Loucy (cell line): ENCODE data around the gene PKD2L1.

ENCODE experiments used
- H2AFZ ChIP-seq: fragments of 200-600 bp; sonication (generic); 2 replicates; pipeline ENCODE4 v1.6.0; 2016; ENCODE audit warnings: antibody characterized with exemption, mild to moderate bottlenecking, low read length, moderate library complexity
- H3F3A ChIP-seq: fragments of 200-600 bp; 2 replicates; pipeline ENCODE4 v1.6.0; 2016; ENCODE audit warnings: antibody characterized with exemption, low read depth, mild to moderate bottlenecking
- H3K27me3 ChIP-seq: fragments of 200-600 bp; sonication (generic); 2 replicates; pipeline ENCODE4 v1.6.1; 2014; ENCODE audit warnings: low read length, mild to moderate bottlenecking; ENCODE audit not compliant: insufficient read depth, poor library complexity, severe bottlenecking
- H3K36me3 ChIP-seq: fragments of 200-600 bp; sonication (generic); 2 replicates; pipeline ENCODE4 v1.6.1; 2016; ENCODE audit warnings: low read length; ENCODE audit not compliant: insufficient read depth
- H3K4me1 ChIP-seq: fragments of 200-600 bp; sonication (generic); 2 replicates; pipeline ENCODE4 v1.5.1; 2014; ENCODE audit warnings: low read length, mild to moderate bottlenecking; ENCODE audit not compliant: insufficient read depth, poor library complexity, severe bottlenecking
- H3K4me2 ChIP-seq: fragments of 200-600 bp; sonication (generic); 2 replicates; pipeline ENCODE4 v1.6.0; 2014; ENCODE audit warnings: antibody characterized with exemption, low read length, low read depth, mild to moderate bottlenecking; ENCODE audit not compliant: poor library complexity, severe bottlenecking
- H3K4me3 ChIP-seq: fragments of 200-600 bp; sonication (generic); 2 replicates; pipeline ENCODE4 v1.5.1; 2014; ENCODE audit warnings: low read length, mild to moderate bottlenecking, mixed read lengths; ENCODE audit not compliant: poor library complexity, severe bottlenecking
- H3K79me2 ChIP-seq: fragments of 200-600 bp; sonication (generic); 2 replicates; pipeline ENCODE4 v1.6.1; 2014; ENCODE audit warnings: low read length; ENCODE audit not compliant: insufficient read depth
- H3K9ac ChIP-seq: fragments of 200-600 bp; sonication (generic); 2 replicates; pipeline ENCODE4 v1.6.0; 2014; ENCODE audit warnings: mild to moderate bottlenecking, low read depth, low read length, moderate library complexity; ENCODE audit not compliant: poor library complexity, severe bottlenecking
- H3K9me2 ChIP-seq: fragments of 200-600 bp; sonication (generic); replicated peaks from 2 replicates; pipeline ENCODE4 v1.6.1; 2016; ENCODE audit warnings: low read depth, low read length, mixed read lengths
- H3K9me3 ChIP-seq: fragments of 200-600 bp; sonication (generic); 2 replicates; pipeline ENCODE4 v1.6.1; 2014; ENCODE audit warnings: mild to moderate bottlenecking, antibody characterized with exemption, low read length, low read depth; ENCODE audit not compliant: insufficient read depth
- H4K20me1 ChIP-seq: fragments of 200-600 bp; sonication (generic); 2 replicates; pipeline ENCODE4 v1.6.0; 2014; ENCODE audit warnings: antibody characterized with exemption, low read length, mild to moderate bottlenecking; ENCODE audit not compliant: insufficient read depth, poor library complexity, severe bottlenecking
- EZH2phosphoT487 ChIP-seq: fragments of 200-600 bp; IDR thresholded peaks from 2 replicates; pipeline ENCODE4 v1.6.1; 2018; ENCODE audit warnings: antibody characterized with exemption, mild to moderate bottlenecking, moderate library complexity, borderline replicate concordance
- TF ChIP-seq, protein P1 (sequence below): fragments of 200-600 bp; sonication (generic); conservative IDR thresholded peaks from 2 replicates; pipeline ENCODE4 v1.5.1; 2014; ENCODE audit warnings: mild to moderate bottlenecking, antibody characterized with exemption, low read length

PKD2L1 gene

DNA sequence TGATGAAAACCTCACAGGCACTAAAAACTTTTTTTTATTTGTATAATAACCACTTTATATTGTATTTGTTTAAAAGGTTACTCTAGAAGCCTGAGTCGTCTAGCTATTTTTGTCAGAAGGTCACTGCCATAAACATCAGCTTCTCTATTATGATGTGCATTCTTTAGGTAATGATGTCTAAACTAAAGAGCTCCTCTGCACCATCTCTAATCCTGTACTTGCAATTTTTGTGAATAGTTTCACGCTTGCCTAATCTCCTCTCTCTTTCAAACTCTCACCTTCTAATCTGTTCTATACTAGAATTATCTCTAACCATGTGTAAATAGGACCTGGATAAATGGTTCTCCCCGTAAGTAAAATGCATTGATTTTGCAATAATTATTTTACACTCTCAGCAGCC lies 90.2 kb downstream of the PKD2L1 start:
- H3K9me3 ChIP-seq, result no peaks in the 10 kb centered on the region
- no peaks in the 10 kb centered on the region for H3K79me2 ChIP-seq
- no peak overlapping the region for H2AFZ ChIP-seq
- H3F3A ChIP-seq, result no peaks in the 10 kb centered on the region
- H3K9ac ChIP-seq, result no peak overlapping the region
- H3K36me3 ChIP-seq, result peaks cover 64% of the 10 kb centered on the region; the same call in 1 of the 2 replicates
- H4K20me1 ChIP-seq, result no peaks in the 10 kb centered on the region
- no peak overlapping the region for H3K4me3 ChIP-seq
- no peaks in the 10 kb centered on the region for H3K27me3 ChIP-seq
- no peaks in the 10 kb centered on the region for H3K9me2 ChIP-seq
- H3K4me1 ChIP-seq, result no peaks in the 10 kb centered on the region
- no peak overlapping the region for H3K4me2 ChIP-seq
- TF ChIP-seq EZH2phosphoT487, result no peak
- TF ChIP-seq, protein P1, sequence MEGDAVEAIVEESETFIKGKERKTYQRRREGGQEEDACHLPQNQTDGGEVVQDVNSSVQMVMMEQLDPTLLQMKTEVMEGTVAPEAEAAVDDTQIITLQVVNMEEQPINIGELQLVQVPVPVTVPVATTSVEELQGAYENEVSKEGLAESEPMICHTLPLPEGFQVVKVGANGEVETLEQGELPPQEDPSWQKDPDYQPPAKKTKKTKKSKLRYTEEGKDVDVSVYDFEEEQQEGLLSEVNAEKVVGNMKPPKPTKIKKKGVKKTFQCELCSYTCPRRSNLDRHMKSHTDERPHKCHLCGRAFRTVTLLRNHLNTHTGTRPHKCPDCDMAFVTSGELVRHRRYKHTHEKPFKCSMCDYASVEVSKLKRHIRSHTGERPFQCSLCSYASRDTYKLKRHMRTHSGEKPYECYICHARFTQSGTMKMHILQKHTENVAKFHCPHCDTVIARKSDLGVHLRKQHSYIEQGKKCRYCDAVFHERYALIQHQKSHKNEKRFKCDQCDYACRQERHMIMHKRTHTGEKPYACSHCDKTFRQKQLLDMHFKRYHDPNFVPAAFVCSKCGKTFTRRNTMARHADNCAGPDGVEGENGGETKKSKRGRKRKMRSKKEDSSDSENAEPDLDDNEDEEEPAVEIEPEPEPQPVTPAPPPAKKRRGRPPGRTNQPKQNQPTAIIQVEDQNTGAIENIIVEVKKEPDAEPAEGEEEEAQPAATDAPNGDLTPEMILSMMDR, result no peak

DNA sequence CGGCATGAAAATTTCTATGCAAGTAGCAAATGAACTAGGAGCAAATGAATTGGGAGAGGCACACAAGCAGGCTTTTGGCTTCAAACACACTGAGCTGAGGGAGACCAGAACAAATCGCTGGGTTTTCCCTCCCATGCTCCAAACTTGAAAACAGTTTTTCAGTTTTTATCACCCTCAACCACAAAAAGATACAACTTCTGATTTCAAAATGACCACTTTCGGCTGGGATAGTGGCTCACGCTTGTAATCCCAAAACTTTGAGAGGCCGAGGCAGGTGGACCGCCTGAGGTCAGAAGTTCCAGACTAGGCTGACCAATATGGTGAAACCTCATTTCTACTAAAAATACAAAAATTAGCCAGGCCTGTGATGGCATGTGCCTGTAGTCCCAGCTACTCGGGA lies 91.6 kb downstream of the PKD2L1 start:
- no peaks in the 10 kb centered on the region for H3K9me2 ChIP-seq
- no peak overlapping the region for H3K9ac ChIP-seq
- no peak overlapping the region for H3K4me2 ChIP-seq
- TF ChIP-seq, protein P1, result no peak
- no peak for TF ChIP-seq EZH2phosphoT487
- no peaks in the 10 kb centered on the region for H4K20me1 ChIP-seq
- H3K4me1 ChIP-seq, result no peaks in the 10 kb centered on the region
- H3K4me3 ChIP-seq, result no peak overlapping the region
- H3K36me3 ChIP-seq, result peaks cover 60% of the 10 kb centered on the region; the same call in 1 of the 2 replicates
- H3K79me2 ChIP-seq, result no peaks in the 10 kb centered on the region
- H3K9me3 ChIP-seq, result no peaks in the 10 kb centered on the region
- H2AFZ ChIP-seq, result no peak overlapping the region
- no peaks in the 10 kb centered on the region for H3F3A ChIP-seq
- H3K27me3 ChIP-seq, result no peaks in the 10 kb centered on the region
